GM21737 (cell line): Measurements from ENCODE around the gene TRAPPC6A.

ENCODE experiments used
- ATAC-seq: cut with Tn5 transposase; IDR thresholded peaks from one replicate; pipeline ENCODE4 v1.9.1; 2021; ENCODE audit warnings: mild to moderate bottlenecking, moderate library complexity; ENCODE audit not compliant: unreplicated experiment

TRAPPC6A gene

GRCh38 chr19:45163751-45164460 lies 14.1 kb downstream of the TRAPPC6A start:
- peak; percentile 7 for ATAC-seq

GRCh38 chr19:45163156-45163555 lies 14.9 kb downstream of the TRAPPC6A start:
- ATAC-seq = no peak

- no peak for ATAC-seq
These were observed 15.4 kb downstream of the TRAPPC6A start for GRCh38 chr19:45162608-45163143.

- no peak for ATAC-seq
These were observed 16.1 kb downstream of the TRAPPC6A start for GRCh38 chr19:45161738-45162607.

- ATAC-seq = no peak
These were observed 16.9 kb downstream of the TRAPPC6A start, which contains the start of gene NKPD1 for GRCh38 chr19:45160870-45161737. NKPD1 (minus strand) TSS chr19:45160982; CDS start chr19:45160150, 832 bp downstream.

GRCh38 chr19:45159971-45160324 lies 18.1 kb downstream of the TRAPPC6A start:
- no peak for ATAC-seq

GRCh38 chr19:45159210-45159970 lies 18.6 kb downstream of the TRAPPC6A start:
- no peak for ATAC-seq

- no peak for ATAC-seq
These were observed 19.4 kb downstream of the TRAPPC6A start for GRCh38 chr19:45158503-45159209.

GRCh38 chr19:45156751-45157150 lies 21.3 kb downstream of the TRAPPC6A start:
- ATAC-seq = no peak

- no peak for ATAC-seq
These were observed 21.9 kb downstream of the TRAPPC6A start for GRCh38 chr19:45156011-45156630.

- ATAC-seq = no peak
These were observed 23.8 kb downstream of the TRAPPC6A start for GRCh38 chr19:45154064-45154827.

GRCh38 chr19:45153339-45154063 lies 24.5 kb downstream of the TRAPPC6A start:
- no peak for ATAC-seq

- no peak for ATAC-seq
These were observed 25.3 kb downstream of the TRAPPC6A start for GRCh38 chr19:45152504-45153338.

- no peak for ATAC-seq
These were observed 26.1 kb downstream of the TRAPPC6A start for GRCh38 chr19:45151821-45152503.

- ATAC-seq = no peak
These were observed 26.7 kb downstream of the TRAPPC6A start for GRCh38 chr19:45151320-45151719.

GRCh38 chr19:45150751-45151281 lies 27.2 kb downstream of the TRAPPC6A start:
- no peak for ATAC-seq
